ENCODE data around the gene UROC1. TPM values are rescaled to one million over a fixed set of nuclear protein-coding genes. Genes with fewer than 3 reads are reported as not detected.
A peak's percentile ranks its signal among the peaks of the same experiment; 100 is the strongest.

Gene UROC1
- total RNA-seq, 1 experiment from 2014 or later: not detected

DNA sequence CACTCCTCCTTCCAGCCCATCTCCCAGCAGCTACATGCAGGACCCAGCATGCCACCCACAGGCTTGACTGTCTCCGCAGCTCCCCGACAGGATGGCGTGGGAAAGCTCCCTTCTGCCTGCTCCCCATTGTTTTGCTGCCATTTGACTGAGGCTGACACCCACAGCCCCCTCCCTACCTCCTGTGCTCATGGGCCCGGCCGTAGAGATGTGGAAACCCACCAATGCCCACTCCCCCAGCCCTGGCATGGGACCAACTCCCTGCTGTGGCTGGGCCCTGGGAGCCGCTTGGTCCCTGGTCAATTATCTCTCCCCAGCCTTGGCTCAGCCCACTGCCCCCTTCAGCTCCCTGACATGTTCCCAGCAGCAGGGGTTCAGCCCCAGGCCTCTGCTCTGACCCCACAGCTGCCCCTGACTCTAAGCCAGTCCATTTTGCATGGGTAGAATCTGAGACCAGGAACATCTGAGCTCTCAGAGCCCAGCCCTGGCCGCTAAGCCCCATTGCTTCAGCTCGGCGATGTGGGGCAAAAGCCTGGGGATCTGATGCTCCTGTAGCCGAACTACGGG is 33.0 kb upstream of the UROC1 start:
- Histone ChIP-seq H3K27me3 (replicated peaks; ENCODE audit: insufficient read depth, low read depth, low read length, poor library complexity) (no peaks in the 10 kb centered on the region), H3K27ac (ENCODE audit: low read depth, low read length, poor library complexity, severe bottlenecking) (no peak overlapping the region), H3K36me3 (ENCODE audit: insufficient read depth, low read length, poor library complexity, severe bottlenecking) (no peaks in the 10 kb centered on the region), H3K4me1 (ENCODE audit: insufficient read depth, low read length, poor library complexity, severe bottlenecking) (no peaks in the 10 kb centered on the region), H3K4me3 (ENCODE audit: low read depth, low read length, poor library complexity, severe bottlenecking) (no peak overlapping the region), H3K9me3 (ENCODE audit: low read depth, low read length, poor library complexity, severe bottlenecking) (no peaks in the 10 kb centered on the region)
- no peak for TF ChIP-seq EZH2 (IDR thresholded peaks at IDR 0.05; ENCODE audit: borderline replicate concordance, low read depth, low read length, poor library complexity, severe bottlenecking)
- TF ChIP-seq, protein P1, sequence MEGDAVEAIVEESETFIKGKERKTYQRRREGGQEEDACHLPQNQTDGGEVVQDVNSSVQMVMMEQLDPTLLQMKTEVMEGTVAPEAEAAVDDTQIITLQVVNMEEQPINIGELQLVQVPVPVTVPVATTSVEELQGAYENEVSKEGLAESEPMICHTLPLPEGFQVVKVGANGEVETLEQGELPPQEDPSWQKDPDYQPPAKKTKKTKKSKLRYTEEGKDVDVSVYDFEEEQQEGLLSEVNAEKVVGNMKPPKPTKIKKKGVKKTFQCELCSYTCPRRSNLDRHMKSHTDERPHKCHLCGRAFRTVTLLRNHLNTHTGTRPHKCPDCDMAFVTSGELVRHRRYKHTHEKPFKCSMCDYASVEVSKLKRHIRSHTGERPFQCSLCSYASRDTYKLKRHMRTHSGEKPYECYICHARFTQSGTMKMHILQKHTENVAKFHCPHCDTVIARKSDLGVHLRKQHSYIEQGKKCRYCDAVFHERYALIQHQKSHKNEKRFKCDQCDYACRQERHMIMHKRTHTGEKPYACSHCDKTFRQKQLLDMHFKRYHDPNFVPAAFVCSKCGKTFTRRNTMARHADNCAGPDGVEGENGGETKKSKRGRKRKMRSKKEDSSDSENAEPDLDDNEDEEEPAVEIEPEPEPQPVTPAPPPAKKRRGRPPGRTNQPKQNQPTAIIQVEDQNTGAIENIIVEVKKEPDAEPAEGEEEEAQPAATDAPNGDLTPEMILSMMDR (conservative IDR thresholded peaks at IDR 0.05; ENCODE audit: low read depth, low read length): no peak
- DNase-seq (ENCODE audit: low spot score): no peak
- intact Hi-C loops (cut with micrococcal nuclease; ENCODE audit: unreplicated experiment): no loop called here
- CTCF ChIA-PET: no interaction called here
- BruUV-seq (replicated peaks): no TSS peak
- POLR2A ChIA-PET (ENCODE audit: low non-redundant PET): no interaction called here

DNA sequence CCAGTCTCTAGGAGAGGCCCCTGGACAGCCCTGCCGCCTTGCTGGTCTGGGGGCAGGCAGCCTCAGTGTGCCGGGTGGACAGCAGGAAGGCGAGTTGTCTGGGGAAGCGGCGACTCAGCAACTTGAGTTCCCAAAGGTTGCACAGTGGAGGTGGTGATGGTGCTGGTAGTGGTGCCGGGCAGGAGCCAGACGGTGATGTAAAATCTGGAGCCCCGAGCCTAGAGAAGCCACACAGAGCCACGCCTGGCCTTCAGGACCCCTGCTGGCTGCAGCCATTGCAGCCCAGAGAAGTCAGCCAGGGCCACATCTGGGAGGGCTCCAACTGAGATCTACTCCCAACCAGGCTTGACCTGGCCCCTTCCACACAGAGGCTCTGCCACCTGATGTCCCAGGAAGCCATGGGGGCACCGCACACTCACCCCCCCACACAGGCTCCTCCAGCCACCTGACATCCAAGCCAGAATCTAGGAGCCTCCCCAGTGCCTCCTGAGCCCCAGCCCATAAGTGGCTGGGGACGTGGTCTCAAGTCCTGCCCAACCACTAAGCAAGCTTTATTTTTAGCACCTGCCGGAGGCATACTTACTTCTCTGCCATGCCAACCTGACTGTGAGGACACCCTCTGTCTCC is 32.4 kb upstream of the UROC1 start:
- intact Hi-C loops (cut with micrococcal nuclease; ENCODE audit: unreplicated experiment): no loop called here

GRCh38 chr3:126548556-126549466 is 31.2 kb upstream of the UROC1 start:
- Histone ChIP-seq H3K27ac (ENCODE audit: low read depth, low read length, poor library complexity, severe bottlenecking) (no peak overlapping the region), H3K36me3 (ENCODE audit: insufficient read depth, low read length, poor library complexity, severe bottlenecking) (no peaks in the 10 kb centered on the region), H3K27me3 (replicated peaks; ENCODE audit: insufficient read depth, low read depth, low read length, poor library complexity) (no peaks in the 10 kb centered on the region), H3K9me3 (ENCODE audit: low read depth, low read length, poor library complexity, severe bottlenecking) (no peaks in the 10 kb centered on the region), H3K4me1 (ENCODE audit: insufficient read depth, low read length, poor library complexity, severe bottlenecking) (no peaks in the 10 kb centered on the region), H3K4me3 (ENCODE audit: low read depth, low read length, poor library complexity, severe bottlenecking) (no peak overlapping the region)
- BruUV-seq (replicated peaks): no TSS peak
- intact Hi-C loops (cut with micrococcal nuclease; ENCODE audit: unreplicated experiment): no loop called here
- ChIA-PET POLR2A (ENCODE audit: low non-redundant PET) (no interaction called here), CTCF (no interaction called here)
- TF ChIP-seq, protein P1 (conservative IDR thresholded peaks at IDR 0.05; ENCODE audit: low read depth, low read length): 0 out of 2 replicates have a peak, but pooled peaks have one; percentile 18
- no peak for TF ChIP-seq EZH2 (IDR thresholded peaks at IDR 0.05; ENCODE audit: borderline replicate concordance, low read depth, low read length, poor library complexity, severe bottlenecking)
- DNase-seq (ENCODE audit: low spot score): no peak

More for the DNA sequence above, 32.4 kb upstream of the UROC1 start:
- Histone ChIP-seq H3K4me3 (ENCODE audit: low read depth, low read length, poor library complexity, severe bottlenecking) (no peak overlapping the region), H3K9me3 (ENCODE audit: low read depth, low read length, poor library complexity, severe bottlenecking) (no peaks in the 10 kb centered on the region), H3K27me3 (replicated peaks; ENCODE audit: insufficient read depth, low read depth, low read length, poor library complexity) (no peaks in the 10 kb centered on the region), H3K4me1 (ENCODE audit: insufficient read depth, low read length, poor library complexity, severe bottlenecking) (no peaks in the 10 kb centered on the region), H3K36me3 (ENCODE audit: insufficient read depth, low read length, poor library complexity, severe bottlenecking) (no peaks in the 10 kb centered on the region), H3K27ac (ENCODE audit: low read depth, low read length, poor library complexity, severe bottlenecking) (no peak overlapping the region)
- DNase-seq (ENCODE audit: low spot score): no peak
- POLR2A ChIA-PET (ENCODE audit: low non-redundant PET): no interaction called here
- TF ChIP-seq, protein P1 (conservative IDR thresholded peaks at IDR 0.05; ENCODE audit: low read depth, low read length): no peak
- TF ChIP-seq EZH2 (IDR thresholded peaks at IDR 0.05; ENCODE audit: borderline replicate concordance, low read depth, low read length, poor library complexity, severe bottlenecking): no peak
- no TSS peak for BruUV-seq (replicated peaks)
- CTCF ChIA-PET: no interaction called here
